Middle frontal gyrus (tissue), 1 donor: ENCODE measurements around the gene LSM3.

ENCODE experiments used
- DNase-seq: peaks from one replicate; pipeline ENCODE4 v3.0.0-alpha.2; 2015; ENCODE audit warnings: low spot score; ENCODE audit errors: extremely low spot score

LSM3 gene

GRCh38 chr3:14239940-14240339, 61.3 kb downstream of the LSM3 start:
- no peak for DNase-seq

GRCh38 chr3:14240366-14240765, 61.7 kb downstream of the LSM3 start:
- no peak for DNase-seq

- no peak for DNase-seq
Observed at GRCh38 chr3:14241716-14242115, 63.1 kb downstream of the LSM3 start.

- DNase-seq = no peak
Observed at GRCh38 chr3:14242490-14243311, 64.1 kb downstream of the LSM3 start.

GRCh38 chr3:14243782-14244181, 65.2 kb downstream of the LSM3 start:
- no peak for DNase-seq

- DNase-seq = no peak
Observed at GRCh38 chr3:14244521-14245247, 66.1 kb downstream of the LSM3 start.

GRCh38 chr3:14245248-14245639, 66.6 kb downstream of the LSM3 start:
- DNase-seq = no peak

- no peak for DNase-seq
Observed at GRCh38 chr3:14245822-14246221, 67.2 kb downstream of the LSM3 start.

GRCh38 chr3:14246414-14246813, 67.8 kb downstream of the LSM3 start:
- DNase-seq = no peak

- DNase-seq = no peak
Observed at GRCh38 chr3:14248477-14248848, 69.8 kb downstream of the LSM3 start.

GRCh38 chr3:14248849-14249523, 70.4 kb downstream of the LSM3 start:
- DNase-seq = no peak
